Body of pancreas (tissue), 4 donors: ENCODE measurements around the gene FIS1.
"Not testable (repeated sequence)": the region's sequence is repeated elsewhere in the genome, so short reads cannot be mapped to it uniquely, and the experiment has no call there.

Experiments
- POLR2A ChIP-seq, 3 donors: fragments of 450-650 bp; IDR thresholded peaks; one replicate each; pipeline ENCODE4 v1.6.1; 2016; ENCODE audit warnings: antibody characterized with exemption in 3 of 3, mild to moderate bottlenecking in 2 of 3
- TF ChIP-seq, protein P1 (sequence below), 7 experiments: fragments of 450-650 bp in 4 of 7; fragments of 200-600 bp in 3 of 7; sonication (generic) in 3 of 7; IDR thresholded peaks; one replicate each; pipeline ENCODE4 v1.5.1; 2016 to 2019; ENCODE audit warnings: antibody characterized with exemption in 7 of 7

DNA sequence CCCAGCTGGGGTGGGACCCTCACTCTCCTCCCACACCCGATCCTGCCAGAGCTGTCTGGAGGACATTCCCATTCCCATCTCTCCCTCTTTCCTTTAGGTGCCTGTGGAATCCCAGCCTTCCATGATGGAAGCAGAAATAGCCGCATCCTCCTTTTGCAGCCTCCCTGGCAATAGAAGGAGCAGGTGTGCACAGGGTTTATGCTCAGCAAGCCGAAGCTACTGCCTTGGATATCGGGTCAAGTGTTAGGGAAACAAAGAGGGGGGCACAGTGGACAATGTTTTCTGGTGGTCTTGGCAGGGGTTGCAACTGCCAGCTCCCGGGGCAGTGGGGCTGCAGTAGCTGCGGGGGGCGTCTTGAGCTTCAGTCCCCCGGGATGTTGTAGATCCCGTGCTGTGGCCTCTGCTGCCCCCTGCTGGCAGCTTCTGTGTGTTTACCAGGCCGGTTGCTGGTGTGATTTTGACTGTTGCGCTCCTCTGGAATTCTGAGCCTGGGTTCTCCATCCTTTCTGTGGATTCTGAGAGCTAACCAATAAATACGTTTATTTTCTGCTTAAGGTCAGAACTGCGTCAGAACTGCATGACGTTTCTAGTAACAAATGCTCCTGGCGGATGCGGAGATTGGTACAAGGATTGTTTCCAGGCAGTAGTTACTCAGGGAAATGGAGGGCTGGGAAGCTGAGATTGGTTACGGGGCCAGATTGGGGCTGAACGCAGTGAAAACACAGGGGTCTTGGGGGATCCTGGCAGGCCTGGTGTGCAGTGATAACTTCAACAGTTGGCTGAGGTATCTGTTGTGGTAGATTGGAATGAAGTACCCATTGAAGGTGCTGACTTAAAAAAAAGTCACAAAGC, 45.5 kb upstream of the FIS1 start:
- TF ChIP-seq POLR2A (IDR thresholded peaks at IDR 0.05), result not testable (repeated sequence)
- TF ChIP-seq, protein P1, sequence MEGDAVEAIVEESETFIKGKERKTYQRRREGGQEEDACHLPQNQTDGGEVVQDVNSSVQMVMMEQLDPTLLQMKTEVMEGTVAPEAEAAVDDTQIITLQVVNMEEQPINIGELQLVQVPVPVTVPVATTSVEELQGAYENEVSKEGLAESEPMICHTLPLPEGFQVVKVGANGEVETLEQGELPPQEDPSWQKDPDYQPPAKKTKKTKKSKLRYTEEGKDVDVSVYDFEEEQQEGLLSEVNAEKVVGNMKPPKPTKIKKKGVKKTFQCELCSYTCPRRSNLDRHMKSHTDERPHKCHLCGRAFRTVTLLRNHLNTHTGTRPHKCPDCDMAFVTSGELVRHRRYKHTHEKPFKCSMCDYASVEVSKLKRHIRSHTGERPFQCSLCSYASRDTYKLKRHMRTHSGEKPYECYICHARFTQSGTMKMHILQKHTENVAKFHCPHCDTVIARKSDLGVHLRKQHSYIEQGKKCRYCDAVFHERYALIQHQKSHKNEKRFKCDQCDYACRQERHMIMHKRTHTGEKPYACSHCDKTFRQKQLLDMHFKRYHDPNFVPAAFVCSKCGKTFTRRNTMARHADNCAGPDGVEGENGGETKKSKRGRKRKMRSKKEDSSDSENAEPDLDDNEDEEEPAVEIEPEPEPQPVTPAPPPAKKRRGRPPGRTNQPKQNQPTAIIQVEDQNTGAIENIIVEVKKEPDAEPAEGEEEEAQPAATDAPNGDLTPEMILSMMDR (IDR thresholded peaks at IDR 0.05), result peak; percentile 44 to 69 (median 53)
